Endothelial cell of hepatic sinusoid (primary cell): ENCODE data around the gene FAM219A.

Experiments
- in situ Hi-C: cut with HindIII; loops from 2 replicates; pipeline ENCODE4 v1.10.0; 2017; ENCODE audit warnings: low sequenced_read_pairs

The FAM219A gene, protein sequence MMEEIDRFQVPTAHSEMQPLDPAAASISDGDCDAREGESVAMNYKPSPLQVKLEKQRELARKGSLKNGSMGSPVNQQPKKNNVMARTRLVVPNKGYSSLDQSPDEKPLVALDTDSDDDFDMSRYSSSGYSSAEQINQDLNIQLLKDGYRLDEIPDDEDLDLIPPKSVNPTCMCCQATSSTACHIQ

GRCh38 chr9:34458013-34458958 is at the start of gene FAM219A, which contains the start of gene DNAI1:
Gene FAM219A (minus strand): TSS chr9:34458570. CDS start chr9:34458263, 307 bp downstream.
Gene DNAI1 (plus strand): TSS chr9:34458805. CDS start chr9:34459006, 201 bp downstream.
- in situ Hi-C loops: no loop called here

- in situ Hi-C loops: no loop called here
Observed at GRCh38 chr9:34507966-34508365, 49.6 kb upstream of the FAM219A start.

DNA sequence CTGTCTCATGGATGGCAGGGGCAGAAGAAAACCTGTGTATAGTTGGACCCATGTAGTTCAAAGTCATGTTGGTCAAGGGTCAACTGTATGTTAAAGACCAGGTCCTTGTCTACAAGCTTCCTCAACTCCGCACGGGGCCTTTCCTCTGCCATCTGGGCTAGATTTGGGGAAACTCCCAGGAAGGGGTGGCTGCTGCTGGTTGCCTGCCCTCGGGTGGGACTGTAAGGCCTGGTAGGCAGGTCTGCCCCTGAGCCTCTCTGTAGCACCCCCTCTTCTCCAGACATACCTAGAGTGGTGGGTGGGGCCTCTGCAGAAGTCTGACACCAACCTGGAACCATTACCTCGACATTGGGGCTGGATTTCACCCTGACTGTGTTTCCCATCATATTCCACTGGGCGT is 49.2 kb upstream of the FAM219A start:
- in situ Hi-C loops: no loop called here

DNA sequence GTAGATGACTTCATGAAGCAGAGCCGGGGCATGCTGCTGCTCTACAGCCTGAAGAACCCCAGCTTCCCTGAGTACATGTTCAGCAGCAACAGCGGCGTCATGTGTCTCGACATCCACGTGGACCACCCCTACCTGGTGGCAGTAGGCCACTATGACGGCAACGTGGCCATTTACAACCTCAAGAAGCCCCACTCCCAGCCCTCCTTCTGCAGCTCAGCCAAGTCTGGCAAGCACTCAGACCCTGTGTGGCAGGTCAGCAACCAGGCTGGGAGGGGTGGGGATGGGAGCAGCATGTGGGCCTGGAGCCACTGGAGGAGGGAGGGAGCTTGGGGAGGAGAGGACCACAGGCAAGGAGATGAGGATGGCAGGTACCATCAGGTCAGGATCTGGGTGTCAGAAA is 48.3 kb upstream of the FAM219A start:
- in situ Hi-C loops: no loop called here

DNA sequence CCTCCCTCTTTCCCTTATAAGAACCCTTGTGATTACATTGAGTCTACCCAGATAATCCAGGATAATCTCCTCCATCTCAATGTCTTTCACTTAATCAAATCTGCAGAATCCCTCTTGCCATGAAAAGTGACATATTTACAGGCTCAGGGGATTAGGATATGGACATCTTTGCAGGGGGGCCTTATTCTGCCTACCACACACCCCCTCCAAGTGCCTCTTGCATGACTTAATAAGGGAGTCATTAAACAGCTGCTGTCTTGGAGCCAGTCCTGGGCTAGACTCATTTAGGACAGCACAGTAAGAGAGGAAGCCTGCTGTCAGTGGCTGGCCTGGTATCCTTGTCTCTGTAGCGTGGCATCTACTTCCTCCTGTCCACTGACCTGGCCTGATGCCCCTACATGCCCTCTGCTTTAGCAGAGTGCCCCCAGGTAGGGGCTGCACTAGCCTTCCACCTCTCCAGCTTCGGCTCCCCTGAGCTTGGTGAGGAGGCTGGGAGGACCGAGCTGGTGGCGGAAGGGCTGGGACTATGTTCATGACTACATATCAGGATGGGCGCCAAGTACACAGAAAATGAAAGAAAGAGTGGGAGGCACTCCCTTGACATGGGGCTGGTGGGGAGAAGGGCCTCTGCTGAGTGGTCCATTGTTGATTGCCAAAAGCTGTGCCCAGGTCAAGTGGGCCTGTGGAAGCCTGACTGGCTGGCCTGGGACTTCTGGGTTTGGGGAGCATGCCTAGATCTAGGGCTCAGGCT is 47.2 kb upstream of the FAM219A start:
- in situ Hi-C loops: no loop called here

GRCh38 chr9:34503406-34503805 is 45.0 kb upstream of the FAM219A start:
- in situ Hi-C loops: no loop called here

GRCh38 chr9:34502891-34503290 is 44.5 kb upstream of the FAM219A start:
- in situ Hi-C loops: no loop called here

- in situ Hi-C loops: no loop called here
Observed at GRCh38 chr9:34502471-34502870, 44.1 kb upstream of the FAM219A start.

- in situ Hi-C loops: no loop called here
Observed at GRCh38 chr9:34501889-34502425, 43.6 kb upstream of the FAM219A start.

DNA sequence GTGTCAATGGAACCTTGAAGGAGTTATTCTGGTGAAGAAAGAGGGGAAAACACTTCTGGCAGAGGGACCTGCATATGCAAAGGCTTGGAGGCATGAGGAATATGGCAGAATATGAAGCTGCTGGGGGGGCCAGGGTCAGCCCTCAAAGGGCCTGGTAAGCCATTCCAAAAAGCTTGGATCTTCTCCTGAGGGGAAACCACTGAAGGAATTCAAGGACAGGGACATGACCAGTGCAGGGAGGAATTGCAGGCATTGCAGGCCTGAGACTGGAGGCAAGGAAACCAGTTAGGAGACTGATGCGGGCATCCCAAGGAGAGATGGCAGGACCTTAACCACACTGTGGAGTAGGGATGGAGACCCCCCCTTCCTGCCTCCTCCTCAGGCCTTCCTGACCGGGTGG is 43.0 kb upstream of the FAM219A start:
- in situ Hi-C loops: no loop called here

DNA sequence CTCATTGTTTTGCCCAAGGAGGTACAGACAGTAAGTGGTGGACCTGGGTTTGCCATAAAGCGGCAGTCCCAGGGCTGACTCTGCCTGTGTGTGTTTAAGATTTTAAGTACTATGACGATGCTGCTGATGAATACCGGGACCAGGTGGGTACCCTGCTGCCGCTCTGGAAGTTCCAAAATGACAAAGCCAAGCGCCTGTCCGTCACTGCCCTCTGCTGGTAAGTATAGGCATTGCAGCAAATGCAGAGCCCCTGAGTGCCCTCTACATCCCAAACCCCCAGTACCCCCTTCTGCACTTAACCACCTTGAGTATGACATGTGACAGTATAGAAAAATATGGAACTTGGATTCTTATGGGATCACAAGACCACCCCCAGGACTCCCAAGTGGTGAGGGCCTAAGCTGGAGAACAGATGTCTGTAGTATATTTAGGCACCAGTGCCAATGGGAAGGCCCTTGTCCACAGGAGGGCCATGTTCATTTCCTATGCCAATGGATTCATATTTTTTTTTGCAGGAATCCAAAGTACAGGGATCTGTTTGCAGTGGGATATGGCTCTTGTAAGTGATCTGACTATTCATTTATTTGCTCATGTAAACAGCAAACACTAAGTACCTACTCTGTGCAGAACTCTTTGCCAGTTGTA is 42.4 kb upstream of the FAM219A start:
- in situ Hi-C loops: no loop called here

DNA sequence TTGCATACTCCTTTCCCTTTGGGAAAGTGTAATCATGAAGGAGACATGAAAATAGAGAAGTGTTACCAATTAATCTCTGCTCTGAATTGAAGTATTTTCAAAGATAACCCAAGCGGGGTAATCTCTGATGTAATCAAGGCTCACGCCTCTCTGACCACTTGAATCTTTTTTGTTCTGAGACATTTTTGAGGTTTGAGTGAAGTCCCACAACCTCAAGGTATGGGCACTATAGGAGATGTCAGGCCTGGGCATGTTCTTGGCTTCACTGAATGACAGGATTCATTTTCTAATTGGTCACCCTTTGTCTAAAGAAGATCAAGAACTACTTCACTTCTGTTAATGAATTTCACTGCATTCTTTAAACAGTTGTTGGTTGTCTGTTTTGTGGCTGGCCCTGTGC is 40.7 kb upstream of the FAM219A start:
- in situ Hi-C loops: loop anchor here (5.0 kb wide), 1 partner anchor 77 kb away; no protein-coding TSS in a partner anchor

- in situ Hi-C loops: loop anchor here (5.0 kb wide), 1 partner anchor 76 kb away; no protein-coding TSS in a partner anchor
Observed at GRCh38 chr9:34498553-34498952, 40.2 kb upstream of the FAM219A start.

DNA sequence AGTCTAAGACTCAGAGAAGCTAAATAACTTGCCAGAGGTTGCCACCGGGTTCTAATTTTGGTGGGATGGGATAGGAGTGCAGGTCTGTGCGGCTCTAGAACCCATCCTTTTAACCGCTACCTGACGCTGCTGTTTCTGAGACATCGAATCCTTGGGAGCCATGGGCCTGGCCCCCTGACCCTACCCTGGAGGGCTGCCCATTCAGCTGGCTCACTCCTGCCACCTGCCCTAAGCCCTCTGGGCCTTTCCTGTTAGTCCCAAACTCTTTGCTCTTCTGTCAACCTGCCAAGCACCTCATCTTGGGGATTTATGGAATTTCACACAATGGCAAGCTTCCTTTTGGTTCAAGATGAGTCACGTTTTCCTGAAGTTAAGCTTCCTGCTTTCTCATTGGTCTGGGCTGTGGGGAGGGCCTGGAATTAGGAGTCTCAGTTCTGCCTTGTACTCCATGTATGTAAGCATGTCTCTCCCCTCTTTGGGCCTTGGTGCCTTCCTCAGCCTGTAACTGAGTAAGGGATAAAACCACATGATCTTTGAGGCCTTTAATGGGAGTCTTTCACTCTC is 37.9 kb upstream of the FAM219A start:
- in situ Hi-C loops: loop anchor here (5.0 kb wide), 1 partner anchor 74 kb away; no protein-coding TSS in a partner anchor

GRCh38 chr9:34493972-34494535 is 35.7 kb upstream of the FAM219A start:
- in situ Hi-C loops: no loop called here

DNA sequence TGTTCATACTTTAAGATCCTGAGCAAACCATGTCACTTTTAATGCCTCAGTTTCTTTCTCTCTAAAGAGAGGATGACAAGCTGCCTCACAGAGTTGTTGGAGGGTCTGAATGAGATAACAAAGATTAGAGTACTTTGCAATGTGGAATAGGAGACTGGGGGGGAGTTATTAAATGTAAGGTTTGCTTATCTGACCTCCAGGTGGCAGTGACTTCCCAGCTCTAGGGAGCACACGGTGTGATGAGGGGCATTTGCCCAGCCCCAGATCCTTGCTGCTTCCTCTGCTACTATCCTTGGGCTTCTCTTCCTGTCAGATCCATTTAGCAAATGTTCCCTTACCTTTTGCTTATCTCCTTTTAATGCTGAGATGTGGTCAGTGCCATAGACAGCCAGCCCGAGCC is 33.7 kb upstream of the FAM219A start:
- in situ Hi-C loops: no loop called here

DNA sequence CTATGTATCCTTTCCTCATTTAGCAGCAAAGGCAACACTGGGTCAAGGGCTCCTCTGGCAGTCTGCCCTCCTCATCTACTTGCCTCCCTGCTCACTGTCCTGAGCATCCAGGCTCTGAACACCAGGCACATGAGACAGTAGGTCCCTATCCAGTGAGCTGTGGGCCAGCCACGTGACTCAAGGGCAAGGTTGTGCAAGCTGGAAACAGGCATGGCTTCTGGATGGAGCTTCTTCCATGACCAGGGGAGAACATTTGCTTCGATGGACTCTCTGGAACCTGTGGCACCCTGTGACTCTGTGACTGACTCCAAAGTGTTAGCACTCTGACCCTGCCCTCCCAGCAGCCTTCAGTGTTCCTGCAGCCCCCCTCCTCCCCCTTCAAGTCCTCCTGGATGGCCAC is 33.2 kb upstream of the FAM219A start:
- in situ Hi-C loops: no loop called here

- in situ Hi-C loops: no loop called here
Observed at GRCh38 chr9:34490760-34491159, 32.4 kb upstream of the FAM219A start.

- in situ Hi-C loops: no loop called here
Observed at GRCh38 chr9:34490360-34490759, 32.0 kb upstream of the FAM219A start.

GRCh38 chr9:34486572-34486971 is 28.2 kb upstream of the FAM219A start:
- in situ Hi-C loops: no loop called here
